Gastrocnemius medialis (tissue), 4 donors: ENCODE measurements around the gene CTCFL. TPM values are rescaled to one million over a fixed set of nuclear protein-coding genes. Genes with fewer than 3 reads are reported as not detected.

Experiments used
- ATAC-seq, 2 donors: fragments of 150-250 bp; one replicate each; pipeline ENCODE4 v1.9.1; 2016
- DNase-seq, 2 donors: peaks; one replicate each; pipeline ENCODE4 v3.0.0-alpha.2; 2019
- H3K27ac ChIP-seq, 4 donors: fragments of 200-600 bp; sonication (generic); 1 replicate in 1 of 4; 2 replicates in 3 of 4; pipeline ENCODE4 v1.5.1; 2016 to 2018; ENCODE audit warnings: mild to moderate bottlenecking in 2 of 4, moderate library complexity in 1 of 4
- H3K27me3 ChIP-seq, 3 donors: fragments of 200-600 bp; sonication (generic) in 2 of 3; 1 replicate in 1 of 3; 2 replicates in 2 of 3; pipeline versions ENCODE4 v1.5.1 to v1.6.0; 2016 to 2019; ENCODE audit warnings: mild to moderate bottlenecking in 1 of 3, moderate library complexity in 1 of 3
- H3K36me3 ChIP-seq, 2 donors: fragments of 200-600 bp; sonication (generic) in 1 of 2; one replicate each; pipeline ENCODE4 v1.5.1; 2017 to 2018
- H3K4me1 ChIP-seq, 2 donors: fragments of 200-600 bp; sonication (generic) in 1 of 2; one replicate each; pipeline ENCODE4 v1.5.1; 2016 to 2017; ENCODE audit warnings: mild to moderate bottlenecking in 2 of 2
- H3K4me3 ChIP-seq, 4 donors: fragments of 200-600 bp; sonication (generic) in 3 of 4; 1 replicate in 1 of 4; 2 replicates in 3 of 4; pipeline ENCODE4 v1.5.1; 2016 to 2019; ENCODE audit warnings: mild to moderate bottlenecking in 2 of 4
- H3K9me3 ChIP-seq, 3 donors: fragments of 200-600 bp; sonication (generic) in 2 of 3; 1 replicate in 1 of 3; 2 replicates in 2 of 3; pipeline ENCODE4 v1.5.1; 2016 to 2019
- CTCF ChIP-seq, 5 experiments: fragments of 450-650 bp in 3 of 5; fragments of 200-600 bp in 2 of 5; sonication (generic) in 2 of 5; IDR thresholded peaks in 4 of 5; conservative IDR thresholded peaks in 1 of 5; 1 replicate in 4 of 5; 2 replicates in 1 of 5; pipeline ENCODE4 v1.5.1; 2016 to 2019; ENCODE audit warnings: antibody characterized with exemption in 5 of 5, mild to moderate bottlenecking in 3 of 5, moderate library complexity in 3 of 5
- POLR2A ChIP-seq, 2 donors: fragments of 450-650 bp; IDR thresholded peaks; one replicate each; pipeline ENCODE4 v1.6.1; 2017; ENCODE audit warnings: antibody characterized with exemption in 2 of 2, mild to moderate bottlenecking in 2 of 2, moderate library complexity in 2 of 2
- in situ Hi-C, 4 donors: fragments of 200-750 bp; cut with MboI; loops; one replicate each; pipeline versions ENCODE4 v1.15.0 to v1.8.0; 2017; ENCODE audit warnings: low sequenced_read_pairs in 4 of 4
- intact Hi-C: fragments of 100-400 bp; cut with DNase I; formaldehyde crosslinking; loops from one replicate; pipeline ENCODE4 v1.15.1; 2023; ENCODE audit warnings: low total_unique reads
- total RNA-seq, 4 donors: library from RNA; depleted of rRNA; stranded (reverse); fragments of >200 nt; gene quantifications; one replicate each; pipeline versions ENCODE4 v1.1.0 to v1.2.3, GENCODE V29; 2016

Gene CTCFL
- total RNA-seq, 4 donors from 2014 or later, result not detected

GRCh38 chr20:57481281-57481711, 43.6 kb downstream of the CTCFL start:
- in situ Hi-C loops (no loop called here), intact Hi-C loops (no loop called here)
- TF ChIP-seq CTCF (IDR thresholded peaks at IDR 0.05 in 4 of 5, conservative IDR thresholded peaks at IDR 0.05 in 1 of 5), result no peak
- no peak for TF ChIP-seq POLR2A (IDR thresholded peaks at IDR 0.05)
- Histone ChIP-seq H3K9me3 (no peaks in the 10 kb centered on the region), H3K27ac (no peak overlapping the region), H3K27me3 (peaks cover 0 to 2% (median 0%) of the 10 kb centered on the region in 3 donors), H3K4me1 (peaks cover 3 to 6% of the 10 kb centered on the region in 2 donors), H3K4me3 (no peak overlapping the region), H3K36me3 (no peaks in the 10 kb centered on the region)
- ATAC-seq, result no peak
- DNase-seq, result no peak

GRCh38 chr20:57480444-57481160, 44.3 kb downstream of the CTCFL start:
- no peaks in the 10 kb centered on the region for H3K9me3 ChIP-seq
- H3K4me3 ChIP-seq, result no peak overlapping the region
- ATAC-seq, result no peak
- no peaks in the 10 kb centered on the region for H3K36me3 ChIP-seq
- in situ Hi-C loops (no loop called here), intact Hi-C loops (no loop called here)
- no peak overlapping the region for H3K27ac ChIP-seq
- TF ChIP-seq POLR2A (IDR thresholded peaks at IDR 0.05), result no peak
- TF ChIP-seq CTCF (IDR thresholded peaks at IDR 0.05 in 4 of 5, conservative IDR thresholded peaks at IDR 0.05 in 1 of 5), result no peak
- DNase-seq, result no peak
- H3K4me1 ChIP-seq, result peaks cover 10 to 13% of the 10 kb centered on the region in 2 donors
- peaks cover 0 to 2% (median 0%) of the 10 kb centered on the region in 3 donors for H3K27me3 ChIP-seq

- Histone ChIP-seq H3K27ac (no peak overlapping the region), H3K9me3 (no peaks in the 10 kb centered on the region), H3K36me3 (no peaks in the 10 kb centered on the region), H3K4me1 (peaks cover 12 to 13% of the 10 kb centered on the region in 2 donors), H3K27me3 (peaks cover 0 to 2% (median 0%) of the 10 kb centered on the region in 3 donors), H3K4me3 (no peak overlapping the region)
- in situ Hi-C loops (no loop called here), intact Hi-C loops (no loop called here)
- DNase-seq (no peak), ATAC-seq (no peak)
- TF ChIP-seq CTCF (IDR thresholded peaks at IDR 0.05 in 4 of 5, conservative IDR thresholded peaks at IDR 0.05 in 1 of 5) (no peak), POLR2A (IDR thresholded peaks at IDR 0.05) (no peak)
These were observed 45.7 kb downstream of the CTCFL start for GRCh38 chr20:57479196-57479595.

GRCh38 chr20:57478176-57478575, 46.8 kb downstream of the CTCFL start:
- Histone ChIP-seq H3K36me3 (no peaks in the 10 kb centered on the region), H3K4me1 (peaks cover 12 to 19% of the 10 kb centered on the region in 2 donors), H3K27me3 (peaks cover 0 to 2% (median 0%) of the 10 kb centered on the region in 3 donors), H3K4me3 (no peak overlapping the region), H3K27ac (no peak overlapping the region), H3K9me3 (no peaks in the 10 kb centered on the region)
- in situ Hi-C loops, result no loop called here
- DNase-seq (no peak), ATAC-seq (no peak)
- no peak for TF ChIP-seq CTCF (IDR thresholded peaks at IDR 0.05 in 4 of 5, conservative IDR thresholded peaks at IDR 0.05 in 1 of 5)
- TF ChIP-seq POLR2A (IDR thresholded peaks at IDR 0.05), result no peak
- intact Hi-C loops, result no loop called here
